ENCODE results near the gene LINGO1. TPM values are rescaled to one million over a fixed set of nuclear protein-coding genes. Genes with fewer than 3 reads are reported as not detected.

Gene LINGO1, protein sequence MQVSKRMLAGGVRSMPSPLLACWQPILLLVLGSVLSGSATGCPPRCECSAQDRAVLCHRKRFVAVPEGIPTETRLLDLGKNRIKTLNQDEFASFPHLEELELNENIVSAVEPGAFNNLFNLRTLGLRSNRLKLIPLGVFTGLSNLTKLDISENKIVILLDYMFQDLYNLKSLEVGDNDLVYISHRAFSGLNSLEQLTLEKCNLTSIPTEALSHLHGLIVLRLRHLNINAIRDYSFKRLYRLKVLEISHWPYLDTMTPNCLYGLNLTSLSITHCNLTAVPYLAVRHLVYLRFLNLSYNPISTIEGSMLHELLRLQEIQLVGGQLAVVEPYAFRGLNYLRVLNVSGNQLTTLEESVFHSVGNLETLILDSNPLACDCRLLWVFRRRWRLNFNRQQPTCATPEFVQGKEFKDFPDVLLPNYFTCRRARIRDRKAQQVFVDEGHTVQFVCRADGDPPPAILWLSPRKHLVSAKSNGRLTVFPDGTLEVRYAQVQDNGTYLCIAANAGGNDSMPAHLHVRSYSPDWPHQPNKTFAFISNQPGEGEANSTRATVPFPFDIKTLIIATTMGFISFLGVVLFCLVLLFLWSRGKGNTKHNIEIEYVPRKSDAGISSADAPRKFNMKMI
- not detected for total RNA-seq

- peaks cover 43% of the 10 kb centered on the region for H3K27me3 Mint-ChIP-seq
- ChIA-PET CTCF (interaction anchor here (0.6 to 2.3 kb wide), 7 partner anchors 23 to 189 kb away, joined by 3 to 14 read pairs (median 4); no protein-coding TSS in a partner anchor), POLR2A (no interaction called here)
- no peak within 1 kb of the TSS for H3K4me3 Mint-ChIP-seq
- no peaks in the 10 kb centered on the region for H3K36me3 Mint-ChIP-seq (ENCODE audit: low read depth)
- ATAC-seq (no peak), DNase-seq (no peak)
- peaks cover 7% of the 10 kb centered on the region for H3K4me1 Mint-ChIP-seq
- intact Hi-C loops (cut with DNase I, micrococcal nuclease), result loop anchor here in 1 of 2 experiments (10.0 kb wide), 2 partner anchors 152 to 508 kb away; no protein-coding TSS in a partner anchor
- H3K9me3 Mint-ChIP-seq (ENCODE audit: low read depth), result no peaks in the 10 kb centered on the region
- no peak within 1 kb of the TSS for H3K27ac Mint-ChIP-seq
Measured at GRCh38 chr15:77632534-77633133, at the start of gene LINGO1. Gene LINGO1 (minus strand): TSS chr15:77632912. CDS start chr15:77632315, 597 bp downstream.

- ChIA-PET CTCF (interaction anchor here (0.8 kb wide), 1 partner anchor 483 kb away, joined by 3 read pairs; no protein-coding TSS in a partner anchor), POLR2A (no interaction called here)
- peaks cover 16% of the 10 kb centered on the region for H3K27me3 Mint-ChIP-seq
- H3K36me3 Mint-ChIP-seq (ENCODE audit: low read depth), result no peaks in the 10 kb centered on the region
- no peak for DNase-seq
- H3K4me3 Mint-ChIP-seq, result no peak overlapping the region
- H3K4me1 Mint-ChIP-seq, result no peaks in the 10 kb centered on the region
- intact Hi-C loops (cut with DNase I, micrococcal nuclease), result no loop called here
- ATAC-seq, result no peak
- H3K27ac Mint-ChIP-seq, result no peak overlapping the region
- no peaks in the 10 kb centered on the region for H3K9me3 Mint-ChIP-seq (ENCODE audit: low read depth)
Measured at GRCh38 chr15:77681362-77681761, 48.6 kb upstream of the LINGO1 start.

- H3K4me1 Mint-ChIP-seq, result no peaks in the 10 kb centered on the region
- ChIA-PET CTCF (no interaction called here), POLR2A (no interaction called here)
- H3K4me3 Mint-ChIP-seq, result no peak overlapping the region
- H3K27ac Mint-ChIP-seq, result no peak overlapping the region
- H3K9me3 Mint-ChIP-seq (ENCODE audit: low read depth), result no peaks in the 10 kb centered on the region
- ATAC-seq, result no peak
- intact Hi-C loops (cut with DNase I, micrococcal nuclease), result no loop called here
- H3K27me3 Mint-ChIP-seq, result peaks cover 14% of the 10 kb centered on the region
- DNase-seq, result no peak
- H3K36me3 Mint-ChIP-seq (ENCODE audit: low read depth), result no peaks in the 10 kb centered on the region
Measured at GRCh38 chr15:77676569-77677375, 44.1 kb upstream of the LINGO1 start.

- ATAC-seq (no peak), DNase-seq (no peak)
- Mint-ChIP-seq H3K4me3 (no peak overlapping the region), H3K9me3 (ENCODE audit: low read depth) (no peaks in the 10 kb centered on the region), H3K27me3 (peaks cover 9% of the 10 kb centered on the region), H3K4me1 (no peaks in the 10 kb centered on the region), H3K36me3 (ENCODE audit: low read depth) (no peaks in the 10 kb centered on the region), H3K27ac (no peak overlapping the region)
- ChIA-PET CTCF (no interaction called here), POLR2A (no interaction called here)
- intact Hi-C loops (cut with DNase I, micrococcal nuclease), result no loop called here
Measured at GRCh38 chr15:77675806-77676415, 43.2 kb upstream of the LINGO1 start.

DNA sequence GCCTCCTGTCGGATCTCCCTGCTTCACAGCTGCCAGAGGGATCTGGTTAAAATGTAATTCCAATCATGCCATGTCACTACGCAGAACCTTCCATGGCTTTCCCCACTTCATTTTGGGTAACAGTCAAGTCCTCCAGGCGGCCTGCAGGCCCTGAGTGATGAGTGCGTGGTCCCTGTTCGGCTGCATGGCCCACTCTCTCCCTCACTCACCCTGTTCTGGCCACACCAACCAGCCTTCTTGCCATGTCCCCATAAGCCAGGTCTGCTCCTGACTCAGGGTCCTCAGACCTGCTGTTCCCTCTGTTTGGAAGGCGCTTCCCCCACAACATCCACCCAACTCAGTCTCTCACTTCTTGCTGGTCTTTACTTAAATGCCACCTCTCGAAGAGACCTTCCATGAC is 41.6 kb upstream of the LINGO1 start:
- no peaks in the 10 kb centered on the region for H3K36me3 Mint-ChIP-seq (ENCODE audit: low read depth)
- H3K4me1 Mint-ChIP-seq, result no peaks in the 10 kb centered on the region
- no peak for ATAC-seq

DNA sequence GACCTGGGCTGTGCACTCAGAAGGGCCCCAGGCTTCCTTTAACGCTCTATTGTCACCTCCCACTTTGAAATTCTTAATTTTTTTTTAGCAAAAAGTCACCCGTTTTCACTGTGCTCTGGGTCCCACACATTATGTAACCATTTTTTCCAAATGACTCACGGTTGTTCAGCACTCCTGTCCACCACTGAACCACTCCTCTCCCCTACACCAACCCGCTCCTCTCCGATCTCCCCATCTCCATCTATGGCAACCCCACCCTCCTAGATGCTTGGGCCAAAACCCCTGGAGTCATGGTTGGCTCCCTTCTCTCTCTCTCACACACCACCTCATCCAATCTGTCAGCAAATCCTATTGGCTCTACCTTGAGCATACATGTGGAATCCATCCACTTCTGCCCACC is 41.2 kb upstream of the LINGO1 start:
- Mint-ChIP-seq H3K36me3 (ENCODE audit: low read depth) (no peaks in the 10 kb centered on the region), H3K27me3 (peaks cover 7% of the 10 kb centered on the region), H3K4me3 (no peak overlapping the region), H3K27ac (no peak overlapping the region), H3K4me1 (no peaks in the 10 kb centered on the region), H3K9me3 (ENCODE audit: low read depth) (no peaks in the 10 kb centered on the region)
- intact Hi-C loops (cut with DNase I, micrococcal nuclease), result no loop called here
- DNase-seq (no peak), ATAC-seq (no peak)
- ChIA-PET POLR2A (no interaction called here), CTCF (no interaction called here)

More for the DNA sequence above, 41.6 kb upstream of the LINGO1 start:
- Mint-ChIP-seq H3K27me3 (peaks cover 8% of the 10 kb centered on the region), H3K4me3 (no peak overlapping the region), H3K9me3 (ENCODE audit: low read depth) (no peaks in the 10 kb centered on the region), H3K27ac (no peak overlapping the region)
- intact Hi-C loops (cut with DNase I, micrococcal nuclease), result no loop called here
- CTCF ChIA-PET, result no interaction called here
- POLR2A ChIA-PET, result no interaction called here
- DNase-seq, result no peak

- intact Hi-C loops (cut with DNase I, micrococcal nuclease), result no loop called here
- DNase-seq (no peak), ATAC-seq (no peak)
- no peaks in the 10 kb centered on the region for H3K9me3 Mint-ChIP-seq (ENCODE audit: low read depth)
- ChIA-PET CTCF (no interaction called here), POLR2A (no interaction called here)
- H3K27me3 Mint-ChIP-seq, result peaks cover 3% of the 10 kb centered on the region
- no peaks in the 10 kb centered on the region for H3K4me1 Mint-ChIP-seq
- H3K4me3 Mint-ChIP-seq, result no peak overlapping the region
- H3K36me3 Mint-ChIP-seq (ENCODE audit: low read depth), result no peaks in the 10 kb centered on the region
- no peak overlapping the region for H3K27ac Mint-ChIP-seq
Measured at GRCh38 chr15:77672135-77672534, 39.4 kb upstream of the LINGO1 start.

- Mint-ChIP-seq H3K9me3 (ENCODE audit: low read depth) (no peaks in the 10 kb centered on the region), H3K4me1 (no peaks in the 10 kb centered on the region), H3K27me3 (peaks cover 7% of the 10 kb centered on the region), H3K4me3 (no peak overlapping the region), H3K27ac (no peak overlapping the region), H3K36me3 (ENCODE audit: low read depth) (no peaks in the 10 kb centered on the region)
- intact Hi-C loops (cut with DNase I, micrococcal nuclease), result no loop called here
- ChIA-PET CTCF (no interaction called here), POLR2A (no interaction called here)
- DNase-seq (no peak), ATAC-seq (no peak)
Measured at GRCh38 chr15:77671362-77672056, 38.8 kb upstream of the LINGO1 start.

- POLR2A ChIA-PET, result no interaction called here
- Mint-ChIP-seq H3K4me3 (no peak overlapping the region), H3K27ac (no peak overlapping the region), H3K27me3 (peaks cover 7% of the 10 kb centered on the region), H3K4me1 (no peaks in the 10 kb centered on the region), H3K9me3 (ENCODE audit: low read depth) (no peaks in the 10 kb centered on the region), H3K36me3 (ENCODE audit: low read depth) (no peaks in the 10 kb centered on the region)
- CTCF ChIA-PET, result interaction anchor here (0.6 kb wide), 1 partner anchor 21 kb away, joined by 3 read pairs; no protein-coding TSS in a partner anchor
- no peak for ATAC-seq
- no peak for DNase-seq
- intact Hi-C loops (cut with DNase I, micrococcal nuclease), result no loop called here
Measured at GRCh38 chr15:77670558-77671361, 38.0 kb upstream of the LINGO1 start.

GRCh38 chr15:77669896-77670295 is 37.2 kb upstream of the LINGO1 start:
- ChIA-PET POLR2A (no interaction called here), CTCF (no interaction called here)
- Mint-ChIP-seq H3K9me3 (ENCODE audit: low read depth) (no peaks in the 10 kb centered on the region), H3K27ac (no peak overlapping the region), H3K4me1 (no peaks in the 10 kb centered on the region), H3K27me3 (peaks cover 4% of the 10 kb centered on the region), H3K4me3 (no peak overlapping the region), H3K36me3 (ENCODE audit: low read depth) (no peaks in the 10 kb centered on the region)
- DNase-seq (no peak), ATAC-seq (no peak)
- intact Hi-C loops (cut with DNase I, micrococcal nuclease), result no loop called here

Data from activated CD4-positive, alpha-beta T cell treated with anti-CD3 and anti-CD28 coated beads for 36 hours (primary cell).